Ovary (tissue), 9 donors: ENCODE measurements around the gene PCDHA3. TPM values are rescaled to one million over a fixed set of nuclear protein-coding genes. Genes with fewer than 3 reads are reported as not detected.
"Not testable (repeated sequence)": the region's sequence is repeated elsewhere in the genome, so short reads cannot be mapped to it uniquely, and the experiment has no call there.

ENCODE experiments used
- DNase-seq, 5 donors: peaks; one replicate each; pipeline ENCODE4 v3.0.0-alpha.2; 2019 to 2020
- H3K27ac ChIP-seq, 2 donors: fragments of 200-600 bp; one replicate each; pipeline versions ENCODE4 v1.5.1 to v1.8.0; 2019 to 2022
- H3K27me3 ChIP-seq: fragments of 200-600 bp; one replicate; pipeline ENCODE4 v1.8.0; 2022
- H3K36me3 ChIP-seq: fragments of 200-600 bp; sonication (generic); one replicate; pipeline ENCODE4 v1.5.1; 2019
- H3K4me1 ChIP-seq: one replicate; pipeline ENCODE4 v1.8.1; 2013; ENCODE audit warnings: mild to moderate bottlenecking, moderate library complexity; ENCODE audit not compliant: insufficient read depth
- H3K4me3 ChIP-seq: fragments of 200-600 bp; sonication (generic); one replicate; pipeline ENCODE4 v1.5.1; 2017
- H3K9me3 ChIP-seq, 2 donors: fragments of 200-600 bp in 1 of 2; sonication (generic) in 1 of 2; one replicate each; pipeline versions ENCODE4 v1.5.1 to v1.8.1; 2013 to 2019; ENCODE audit warnings: mild to moderate bottlenecking in 1 of 2, moderate library complexity in 1 of 2
- EP300 ChIP-seq: sonication (generic); formaldehyde crosslinking; IDR thresholded peaks from one replicate; pipeline ENCODE4 v1.6.1; 2017; ENCODE audit warnings: antibody characterized with exemption
- POLR2A ChIP-seq: fragments of 450-650 bp; IDR thresholded peaks from one replicate; pipeline ENCODE4 v1.6.1; 2017; ENCODE audit warnings: antibody characterized with exemption, mild to moderate bottlenecking, moderate library complexity
- WGBS, 3 donors: extraction: QIAGEN DNeasy Blood & Tissue Kit in 1 of 3; methylation state at CpG; one replicate each; pipeline versions ENCODE4 v1.1.5 to v1.1.7; 2013 to 2017; 5-methylcytosine and 5-hydroxymethylcytosine counted together
- intact Hi-C, 4 donors: fragments of 100-400 bp; cut with DNase I; formaldehyde crosslinking; loops; one replicate each; pipeline versions ENCODE4 v1.11.0 to v1.15.1; 2022 to 2023
- polyA plus RNA-seq, 2 donors: library from polyadenylated mRNA; stranded (reverse); fragments of 200-250 nt in 1 of 2; fragments of 350-450 nt in 1 of 2; fragmentation: Illumina TruSeq in 1 of 2; extraction: RNeasy Lipid Tissue Mini Kit (QIAGEN cat#74804) in 1 of 2; gene quantifications; one replicate each; pipeline ENCODE4 v1.2.3, GENCODE V29; 2013 to 2014
- total RNA-seq, 7 donors: library from RNA; depleted of rRNA in 2 of 7; stranded (reverse); fragments of >200 nt in 2 of 7; fragmentation: NEBNext Ultra II Directional in 3 of 7; extraction: Animal tissue kit (Norgen Biotek cat#: 25700) in 3 of 7; gene quantifications; one replicate each; pipeline versions ENCODE4 v1.1.0 to v1.2.4, GENCODE V29; 2016 to 2023
- TF ChIP-seq, protein P1 (sequence below), 3 donors: fragments of 450-650 bp in 2 of 3; fragments of 200-600 bp in 1 of 3; IDR thresholded peaks; one replicate each; pipeline versions ENCODE4 v1.5.1 to v1.8.0; 2016 to 2022; ENCODE audit warnings: antibody characterized with exemption in 3 of 3, mild to moderate bottlenecking in 1 of 3
- donor health status: DM: no; HTN: no; CAD: no; lungs with moderate emphysema.
- donor health status: DM: no; HTN: no; CAD: no.
- donor health status: Bipolar disorder and iron deficiency.
- donor health status: DM: yes; HTN: yes; CAD: no.
- donor health status: DM: no; HTN: no; CAD: no.
- donor health status: DM: yes; HTN: yes; CAD: no.

The PCDHA3 gene
- total and polyA plus RNA-seq, 9 donors = 0.45 to 2.7 (median 1.4) TPM

DNA sequence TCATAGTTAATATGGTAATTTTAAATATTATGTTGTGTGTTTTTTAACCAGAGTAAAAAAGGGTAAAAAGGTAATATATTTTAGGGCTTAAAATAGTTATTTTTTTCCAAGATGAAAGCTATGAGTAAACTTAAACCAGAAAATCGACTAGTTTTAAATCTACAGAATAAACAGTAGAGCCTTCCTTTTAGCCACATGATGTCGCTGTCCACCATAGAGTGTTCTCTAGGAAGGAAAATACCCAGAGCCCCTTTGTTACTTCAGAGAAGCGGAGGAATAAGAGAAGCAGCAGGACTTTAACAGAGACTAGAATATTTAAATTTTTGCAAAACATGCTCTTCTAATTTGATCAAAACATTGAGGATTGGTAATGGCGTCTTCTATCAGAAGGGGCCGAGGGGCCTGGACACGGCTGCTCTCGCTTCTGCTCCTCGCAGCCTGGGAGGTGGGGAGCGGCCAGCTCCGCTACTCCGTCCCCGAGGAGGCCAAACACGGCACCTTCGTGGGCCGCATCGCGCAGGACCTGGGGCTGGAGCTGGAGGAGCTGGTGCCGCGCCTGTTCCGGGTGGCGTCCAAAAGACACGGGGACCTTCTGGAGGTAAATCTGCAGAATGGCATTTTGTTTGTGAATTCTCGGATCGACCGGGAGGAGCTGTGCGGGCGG lies 6.1 kb upstream of the PCDHA3 start, which contains the start of gene PCDHA2:
PCDHA2 (plus strand) TSS at position 258 of the 664 bp plus-strand sequence.
- TF ChIP-seq, protein P1, sequence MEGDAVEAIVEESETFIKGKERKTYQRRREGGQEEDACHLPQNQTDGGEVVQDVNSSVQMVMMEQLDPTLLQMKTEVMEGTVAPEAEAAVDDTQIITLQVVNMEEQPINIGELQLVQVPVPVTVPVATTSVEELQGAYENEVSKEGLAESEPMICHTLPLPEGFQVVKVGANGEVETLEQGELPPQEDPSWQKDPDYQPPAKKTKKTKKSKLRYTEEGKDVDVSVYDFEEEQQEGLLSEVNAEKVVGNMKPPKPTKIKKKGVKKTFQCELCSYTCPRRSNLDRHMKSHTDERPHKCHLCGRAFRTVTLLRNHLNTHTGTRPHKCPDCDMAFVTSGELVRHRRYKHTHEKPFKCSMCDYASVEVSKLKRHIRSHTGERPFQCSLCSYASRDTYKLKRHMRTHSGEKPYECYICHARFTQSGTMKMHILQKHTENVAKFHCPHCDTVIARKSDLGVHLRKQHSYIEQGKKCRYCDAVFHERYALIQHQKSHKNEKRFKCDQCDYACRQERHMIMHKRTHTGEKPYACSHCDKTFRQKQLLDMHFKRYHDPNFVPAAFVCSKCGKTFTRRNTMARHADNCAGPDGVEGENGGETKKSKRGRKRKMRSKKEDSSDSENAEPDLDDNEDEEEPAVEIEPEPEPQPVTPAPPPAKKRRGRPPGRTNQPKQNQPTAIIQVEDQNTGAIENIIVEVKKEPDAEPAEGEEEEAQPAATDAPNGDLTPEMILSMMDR (IDR thresholded peaks at IDR 0.05) = no peak
- TF ChIP-seq EP300 (no peak), POLR2A (no peak)
- WGBS, 3 donors = 15 to 23% (median 18%) methylated on average over 27 of the region's 27 CpGs
- Histone ChIP-seq H3K27me3 (no peaks in the 10 kb centered on the region), H3K4me3 (peak within 1 kb of the TSS; percentile 12), H3K9me3 (peaks cover 0 to 15% of the 10 kb centered on the region in 2 donors), H3K36me3 (no peaks in the 10 kb centered on the region), H3K27ac (no peak within 1 kb of the TSS), H3K4me1 (no peaks in the 10 kb centered on the region)
- no peak for DNase-seq
- intact Hi-C loops = no loop called here

DNA sequence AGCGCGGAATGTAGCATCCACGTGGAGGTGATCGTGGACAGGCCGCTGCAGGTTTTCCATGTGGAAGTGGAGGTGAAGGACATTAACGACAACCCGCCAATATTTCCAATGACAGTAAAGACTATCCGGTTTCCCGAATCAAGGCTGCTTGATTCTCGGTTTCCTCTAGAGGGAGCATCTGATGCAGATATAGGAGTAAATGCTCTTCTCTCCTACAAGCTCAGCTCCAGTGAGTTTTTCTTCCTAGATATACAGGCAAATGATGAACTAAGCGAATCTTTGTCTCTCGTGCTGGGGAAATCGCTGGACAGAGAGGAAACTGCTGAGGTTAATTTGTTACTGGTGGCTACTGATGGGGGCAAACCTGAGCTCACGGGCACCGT lies 5.6 kb upstream of the PCDHA3 start:
- no peak overlapping the region for H3K27ac ChIP-seq
- no peaks in the 10 kb centered on the region for H3K36me3 ChIP-seq
- TF ChIP-seq EP300 (no peak), POLR2A (no peak)
- TF ChIP-seq, protein P1 (IDR thresholded peaks at IDR 0.05) = no peak
- peaks cover 0 to 15% of the 10 kb centered on the region in 2 donors for H3K9me3 ChIP-seq
- H3K4me3 ChIP-seq = peak overlapping the region; percentile 12
- no peaks in the 10 kb centered on the region for H3K27me3 ChIP-seq
- intact Hi-C loops = no loop called here
- no peaks in the 10 kb centered on the region for H3K4me1 ChIP-seq
- WGBS, 3 donors = 15 to 23% (median 23%) methylated on average over 15 of the region's 15 CpGs
- DNase-seq = no peak

DNA sequence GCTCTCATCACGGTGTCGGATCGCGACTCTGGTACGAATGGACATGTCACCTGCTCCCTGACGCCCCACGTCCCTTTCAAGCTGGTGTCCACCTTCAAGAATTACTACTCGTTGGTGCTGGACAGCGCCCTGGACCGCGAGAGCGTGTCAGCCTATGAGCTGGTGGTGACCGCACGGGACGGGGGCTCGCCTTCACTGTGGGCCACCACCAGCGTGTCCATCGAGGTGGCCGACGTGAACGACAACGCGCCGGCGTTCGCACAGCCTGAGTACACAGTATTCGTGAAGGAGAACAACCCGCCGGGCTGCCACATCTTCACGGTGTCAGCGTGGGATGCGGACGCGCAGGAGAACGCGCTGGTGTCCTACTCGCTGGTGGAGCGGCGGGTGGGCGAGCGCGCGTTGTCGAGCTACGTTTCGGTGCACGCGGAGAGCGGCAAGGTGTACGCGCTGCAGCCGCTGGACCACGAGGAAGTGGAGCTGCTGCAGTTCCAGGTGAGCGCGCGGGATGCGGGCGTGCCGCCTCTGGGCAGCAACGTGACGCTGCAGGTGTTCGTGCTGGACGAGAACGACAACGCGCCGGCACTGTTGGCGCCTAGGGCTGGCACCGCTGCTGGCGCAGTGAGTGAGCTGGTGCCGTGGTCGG lies 4.7 kb upstream of the PCDHA3 start:
- H3K27me3 ChIP-seq, H3K27ac ChIP-seq, DNase-seq, H3K4me3 ChIP-seq, intact Hi-C loops, H3K36me3 ChIP-seq, H3K4me1 ChIP-seq: not testable (repeated sequence)
- WGBS, 3 donors = 42 to 60% (median 57%) methylated on average over 63 to 72 of the region's 72 CpGs
- peaks cover 0 to 15% of the 10 kb centered on the region in 2 donors for H3K9me3 ChIP-seq

DNA sequence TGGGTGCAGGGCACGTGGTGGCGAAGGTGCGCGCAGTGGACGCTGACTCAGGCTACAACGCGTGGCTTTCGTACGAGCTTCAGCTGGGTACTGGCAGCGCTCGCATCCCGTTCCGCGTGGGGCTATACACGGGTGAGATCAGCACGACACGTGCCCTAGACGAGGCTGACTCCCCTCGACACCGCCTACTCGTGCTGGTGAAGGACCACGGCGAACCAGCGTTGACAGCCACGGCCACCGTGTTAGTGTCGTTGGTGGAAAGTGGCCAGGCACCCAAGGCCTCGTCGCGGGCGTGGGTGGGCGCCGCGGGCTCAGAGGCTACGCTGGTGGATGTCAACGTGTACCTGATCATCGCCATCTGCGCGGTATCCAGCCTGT lies 4.2 kb upstream of the PCDHA3 start:
- intact Hi-C loops = no loop called here
- Histone ChIP-seq H3K27me3 (no peaks in the 10 kb centered on the region), H3K36me3 (no peaks in the 10 kb centered on the region), H3K4me1 (no peaks in the 10 kb centered on the region), H3K4me3 (no peak overlapping the region), H3K27ac (no peak overlapping the region), H3K9me3 (peaks cover 0 to 15% of the 10 kb centered on the region in 2 donors)
- 48 to 61% (median 60%) methylated on average over 38 to 39 of the region's 39 CpGs for WGBS, 3 donors
- no peak for DNase-seq
- TF ChIP-seq POLR2A (no peak), EP300 (no peak)
- TF ChIP-seq, protein P1 (IDR thresholded peaks at IDR 0.05) = no peak

DNA sequence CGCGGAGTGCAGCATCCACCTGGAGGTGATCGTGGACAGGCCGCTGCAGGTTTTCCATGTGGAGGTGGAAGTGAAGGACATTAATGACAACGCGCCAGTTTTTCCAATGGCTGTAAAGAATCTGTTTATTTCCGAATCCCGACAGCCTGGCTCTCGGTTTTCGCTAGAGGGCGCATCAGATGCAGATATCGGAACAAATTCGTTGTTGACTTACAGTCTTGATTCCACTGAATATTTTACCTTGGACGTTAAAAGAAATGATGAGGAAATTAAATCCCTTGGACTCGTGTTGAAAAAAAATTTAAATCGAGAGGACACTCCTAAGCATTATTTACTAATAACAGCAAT lies 611 bp downstream of the PCDHA3 start:
- WGBS, 3 donors = 9 to 18% (median 17%) methylated on average over 16 of the region's 16 CpGs
- intact Hi-C loops = no loop called here
- Histone ChIP-seq H3K27me3 (no peaks in the 10 kb centered on the region), H3K4me3 (peak overlapping the region; percentile 22), H3K4me1 (no peaks in the 10 kb centered on the region), H3K9me3 (peaks cover 0 to 12% of the 10 kb centered on the region in 2 donors), H3K27ac (no peak overlapping the region), H3K36me3 (no peaks in the 10 kb centered on the region)
- no peak for DNase-seq
- TF ChIP-seq EP300 (no peak), POLR2A (no peak)
- TF ChIP-seq, protein P1 (IDR thresholded peaks at IDR 0.05) = no peak

DNA sequence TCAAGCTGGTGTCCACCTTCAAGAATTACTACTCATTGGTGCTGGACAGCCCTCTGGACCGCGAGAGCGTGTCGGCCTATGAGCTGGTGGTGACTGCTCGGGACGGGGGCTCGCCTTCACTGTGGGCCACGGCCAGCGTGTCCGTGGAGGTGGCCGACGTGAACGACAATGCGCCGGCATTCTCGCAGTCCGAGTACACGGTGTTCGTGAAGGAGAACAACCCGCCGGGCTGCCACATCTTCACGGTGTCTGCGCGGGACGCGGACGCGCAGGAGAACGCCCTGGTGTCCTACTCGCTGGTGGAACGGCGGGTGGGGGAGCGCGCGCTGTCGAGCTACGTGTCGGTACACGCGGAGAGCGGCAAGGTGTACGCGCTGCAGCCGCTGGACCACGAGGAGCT lies 1.5 kb downstream of the PCDHA3 start:
- DNase-seq, H3K36me3 ChIP-seq, H3K27me3 ChIP-seq, H3K4me1 ChIP-seq, H3K4me3 ChIP-seq, H3K27ac ChIP-seq, intact Hi-C loops: not testable (repeated sequence)
- WGBS, 3 donors = 38 to 63% (median 50%) methylated on average over 35 to 45 of the region's 45 CpGs
- peaks cover 0 to 12% of the 10 kb centered on the region in 2 donors for H3K9me3 ChIP-seq
